DND-41 (cell line): ENCODE results near the gene ZNF629.
"Not testable (repeated sequence)": the region's sequence is repeated elsewhere in the genome, so short reads cannot be mapped to it uniquely, and the experiment has no call there.

ENCODE experiments used
- EZH2 ChIP-seq: IDR thresholded peaks from 3 replicates; pipeline ENCODE4 v1.6.1; 2012; ENCODE audit warnings: borderline replicate concordance, low read depth, mild to moderate bottlenecking, moderate library complexity, low read length, inconsistent platforms; ENCODE audit not compliant: severe bottlenecking
- TF ChIP-seq, protein P1 (sequence below): IDR thresholded peaks from 2 replicates; pipeline ENCODE4 v1.5.1; 2012; ENCODE audit warnings: borderline replicate concordance, low read length, moderate library complexity, mild to moderate bottlenecking; ENCODE audit not compliant: poor library complexity, severe bottlenecking; ENCODE audit errors: extremely low read depth

DNA sequence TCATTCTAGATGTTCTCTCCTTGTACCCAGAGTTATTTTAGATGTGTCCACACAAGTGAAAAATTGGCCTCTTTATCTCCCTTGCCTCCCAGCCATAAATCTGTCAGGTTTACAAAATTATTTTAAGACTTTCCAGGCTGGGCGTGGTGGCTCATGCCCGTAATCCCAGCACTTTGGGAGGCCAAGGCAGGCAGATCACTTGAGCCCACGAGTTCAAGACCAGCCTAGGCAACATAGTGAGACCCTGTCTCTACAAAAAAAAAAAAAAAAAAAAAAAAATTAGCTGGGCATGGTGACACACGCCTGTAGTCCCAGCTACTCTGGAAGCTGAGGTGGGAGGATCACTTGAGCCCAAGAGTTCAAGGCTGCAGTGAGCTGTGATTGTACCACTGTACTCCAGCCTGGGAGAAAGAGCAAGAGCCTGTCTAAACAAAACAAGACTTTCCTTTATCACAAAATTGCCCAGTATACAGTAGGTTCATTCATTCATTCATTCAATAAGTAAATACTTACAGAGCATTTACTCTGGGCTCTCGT, 22.0 kb upstream of the ZNF629 start:
- TF ChIP-seq, protein P1, sequence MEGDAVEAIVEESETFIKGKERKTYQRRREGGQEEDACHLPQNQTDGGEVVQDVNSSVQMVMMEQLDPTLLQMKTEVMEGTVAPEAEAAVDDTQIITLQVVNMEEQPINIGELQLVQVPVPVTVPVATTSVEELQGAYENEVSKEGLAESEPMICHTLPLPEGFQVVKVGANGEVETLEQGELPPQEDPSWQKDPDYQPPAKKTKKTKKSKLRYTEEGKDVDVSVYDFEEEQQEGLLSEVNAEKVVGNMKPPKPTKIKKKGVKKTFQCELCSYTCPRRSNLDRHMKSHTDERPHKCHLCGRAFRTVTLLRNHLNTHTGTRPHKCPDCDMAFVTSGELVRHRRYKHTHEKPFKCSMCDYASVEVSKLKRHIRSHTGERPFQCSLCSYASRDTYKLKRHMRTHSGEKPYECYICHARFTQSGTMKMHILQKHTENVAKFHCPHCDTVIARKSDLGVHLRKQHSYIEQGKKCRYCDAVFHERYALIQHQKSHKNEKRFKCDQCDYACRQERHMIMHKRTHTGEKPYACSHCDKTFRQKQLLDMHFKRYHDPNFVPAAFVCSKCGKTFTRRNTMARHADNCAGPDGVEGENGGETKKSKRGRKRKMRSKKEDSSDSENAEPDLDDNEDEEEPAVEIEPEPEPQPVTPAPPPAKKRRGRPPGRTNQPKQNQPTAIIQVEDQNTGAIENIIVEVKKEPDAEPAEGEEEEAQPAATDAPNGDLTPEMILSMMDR = not testable (repeated sequence)
- TF ChIP-seq EZH2 = not testable (repeated sequence)
